ENCODE results near the gene FAM168B.

- no peak for TF ChIP-seq GATA2 (IDR thresholded peaks at IDR 0.05; ENCODE audit: low read depth, low read length)
- no peak for TF ChIP-seq GATA3 (IDR thresholded peaks at IDR 0.05; ENCODE audit: low read depth, low read length)
These were observed 94.7 kb downstream of the FAM168B start for GRCh38 chr2:130998561-130998960.
